Measurements from ENCODE around the gene XPO6. TPM values are rescaled to one million over a fixed set of nuclear protein-coding genes. Genes with fewer than 3 reads are reported as not detected.

The XPO6 gene
- total and polyA plus RNA-seq, 3 donors from 2014 or later, result 216 to 283 (median 238) TPM

GRCh38 chr16:28183484-28183883, 28.3 kb downstream of the XPO6 start:
- no peak for DNase-seq
- Histone ChIP-seq H3K27me3 (no peaks in the 10 kb centered on the region), H3K36me3 (ENCODE audit: low read depth, missing control alignments) (no peaks in the 10 kb centered on the region), H3K4me3 (no peak overlapping the region), H3K27ac (no peak overlapping the region), H3K4me1 (peaks cover 27% of the 10 kb centered on the region), H3K9me3 (no peaks in the 10 kb centered on the region)
- TF ChIP-seq CTCF (IDR thresholded peaks at IDR 0.05) (no peak), POLR2A (IDR thresholded peaks at IDR 0.05) (no peak)
- intact Hi-C loops (cut with DNase I; ENCODE audit: low total_unique reads), result no loop called here
- WGBS, 2 donors, result 84 to 89% methylated on average over 3 of the region's 3 CpGs

- Histone ChIP-seq H3K27ac (no peak overlapping the region), H3K9me3 (no peaks in the 10 kb centered on the region), H3K27me3 (no peaks in the 10 kb centered on the region), H3K4me3 (no peak overlapping the region), H3K4me1 (peaks cover 27% of the 10 kb centered on the region), H3K36me3 (ENCODE audit: low read depth, missing control alignments) (no peaks in the 10 kb centered on the region)
- intact Hi-C loops (cut with DNase I; ENCODE audit: low total_unique reads), result no loop called here
- TF ChIP-seq CTCF (IDR thresholded peaks at IDR 0.05) (no peak), POLR2A (IDR thresholded peaks at IDR 0.05) (no peak)
- no peak for DNase-seq
- WGBS, 2 donors, result 81 to 85% methylated on average over 3 of the region's 3 CpGs
These were observed 29.0 kb downstream of the XPO6 start for GRCh38 chr16:28182801-28183200.

GRCh38 chr16:28182183-28182582, 29.6 kb downstream of the XPO6 start:
- intact Hi-C loops (cut with DNase I; ENCODE audit: low total_unique reads), result no loop called here
- 84 to 87% methylated on average over 7 of the region's 7 CpGs for WGBS, 2 donors
- no peaks in the 10 kb centered on the region for H3K36me3 ChIP-seq (ENCODE audit: low read depth, missing control alignments)
- TF ChIP-seq CTCF (IDR thresholded peaks at IDR 0.05), result no peak
- TF ChIP-seq POLR2A (IDR thresholded peaks at IDR 0.05), result no peak
- H3K9me3 ChIP-seq, result no peaks in the 10 kb centered on the region
- H3K4me3 ChIP-seq, result no peak overlapping the region
- DNase-seq, result no peak
- H3K27me3 ChIP-seq, result no peaks in the 10 kb centered on the region
- no peak overlapping the region for H3K27ac ChIP-seq
- H3K4me1 ChIP-seq, result peaks cover 21% of the 10 kb centered on the region

- Histone ChIP-seq H3K27me3 (no peaks in the 10 kb centered on the region), H3K36me3 (ENCODE audit: low read depth, missing control alignments) (no peaks in the 10 kb centered on the region), H3K9me3 (no peaks in the 10 kb centered on the region), H3K27ac (no peak overlapping the region), H3K4me3 (no peak overlapping the region), H3K4me1 (peaks cover 20% of the 10 kb centered on the region)
- intact Hi-C loops (cut with DNase I; ENCODE audit: low total_unique reads), result no loop called here
- no peak for DNase-seq
- TF ChIP-seq POLR2A (IDR thresholded peaks at IDR 0.05) (no peak), CTCF (IDR thresholded peaks at IDR 0.05) (no peak)
- WGBS, 2 donors, result 41 to 56% methylated on average over 2 of the region's 2 CpGs
These were observed 30.2 kb downstream of the XPO6 start for GRCh38 chr16:28181515-28181914.

- Histone ChIP-seq H3K9me3 (no peaks in the 10 kb centered on the region), H3K27me3 (no peaks in the 10 kb centered on the region), H3K4me1 (peaks cover 20% of the 10 kb centered on the region), H3K27ac (no peak overlapping the region), H3K4me3 (no peak overlapping the region), H3K36me3 (ENCODE audit: low read depth, missing control alignments) (no peaks in the 10 kb centered on the region)
- intact Hi-C loops (cut with DNase I; ENCODE audit: low total_unique reads), result no loop called here
- 83 to 86% methylated on average over 9 of the region's 9 CpGs for WGBS, 2 donors
- DNase-seq, result no peak
- TF ChIP-seq POLR2A (IDR thresholded peaks at IDR 0.05) (no peak), CTCF (IDR thresholded peaks at IDR 0.05) (no peak)
These were observed 30.9 kb downstream of the XPO6 start for GRCh38 chr16:28180655-28181460.

All from testis (tissue), 3 donors.